ENCODE measurements around the gene KCNK17.

DNA sequence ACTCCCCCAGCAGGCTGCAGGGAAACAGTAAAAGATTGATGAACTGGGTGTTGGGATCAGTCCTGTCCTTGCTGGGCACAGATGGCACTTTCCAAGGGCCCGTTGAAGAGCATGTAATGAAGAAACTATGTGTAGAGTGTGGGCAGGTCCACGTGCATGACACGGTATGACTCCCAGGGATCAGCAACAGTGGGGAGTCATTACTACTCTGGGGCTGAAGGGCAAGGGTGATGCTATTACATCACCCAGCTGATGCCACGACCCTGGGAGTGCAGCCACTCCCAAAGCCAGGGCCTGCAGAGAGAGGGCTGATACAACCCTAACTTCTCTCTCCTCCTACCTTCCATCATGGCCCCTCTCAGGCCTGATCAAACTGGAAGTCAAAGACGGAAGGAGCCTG, 20.1 kb downstream of the KCNK17 start:
- TF ChIP-seq, protein P1, sequence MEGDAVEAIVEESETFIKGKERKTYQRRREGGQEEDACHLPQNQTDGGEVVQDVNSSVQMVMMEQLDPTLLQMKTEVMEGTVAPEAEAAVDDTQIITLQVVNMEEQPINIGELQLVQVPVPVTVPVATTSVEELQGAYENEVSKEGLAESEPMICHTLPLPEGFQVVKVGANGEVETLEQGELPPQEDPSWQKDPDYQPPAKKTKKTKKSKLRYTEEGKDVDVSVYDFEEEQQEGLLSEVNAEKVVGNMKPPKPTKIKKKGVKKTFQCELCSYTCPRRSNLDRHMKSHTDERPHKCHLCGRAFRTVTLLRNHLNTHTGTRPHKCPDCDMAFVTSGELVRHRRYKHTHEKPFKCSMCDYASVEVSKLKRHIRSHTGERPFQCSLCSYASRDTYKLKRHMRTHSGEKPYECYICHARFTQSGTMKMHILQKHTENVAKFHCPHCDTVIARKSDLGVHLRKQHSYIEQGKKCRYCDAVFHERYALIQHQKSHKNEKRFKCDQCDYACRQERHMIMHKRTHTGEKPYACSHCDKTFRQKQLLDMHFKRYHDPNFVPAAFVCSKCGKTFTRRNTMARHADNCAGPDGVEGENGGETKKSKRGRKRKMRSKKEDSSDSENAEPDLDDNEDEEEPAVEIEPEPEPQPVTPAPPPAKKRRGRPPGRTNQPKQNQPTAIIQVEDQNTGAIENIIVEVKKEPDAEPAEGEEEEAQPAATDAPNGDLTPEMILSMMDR (IDR thresholded peaks at IDR 0.05): no peak
- TF ChIP-seq POLR2AphosphoS5 (IDR thresholded peaks at IDR 0.05): no peak
